Measurements from ENCODE around the gene CNTN2.

GRCh38 chr1:205052690-205053089 lies 9.7 kb downstream of the CNTN2 start:
- TF ChIP-seq CTCF (IDR thresholded peaks at IDR 0.05; ENCODE audit: low read length), result no peak
- TF ChIP-seq EZH2 (optimal IDR thresholded peaks at IDR 0.05; ENCODE audit: low read depth, low read length), result no peak
- no peak for TF ChIP-seq EZH2phosphoT487 (IDR thresholded peaks at IDR 0.05; ENCODE audit: low read length)

All from MM.1S (cell line).